Measurements from ENCODE around the gene METTL15.
"Not testable (repeated sequence)": the region's sequence is repeated elsewhere in the genome, so short reads cannot be mapped to it uniquely, and the experiment has no call there.

METTL15 gene

DNA sequence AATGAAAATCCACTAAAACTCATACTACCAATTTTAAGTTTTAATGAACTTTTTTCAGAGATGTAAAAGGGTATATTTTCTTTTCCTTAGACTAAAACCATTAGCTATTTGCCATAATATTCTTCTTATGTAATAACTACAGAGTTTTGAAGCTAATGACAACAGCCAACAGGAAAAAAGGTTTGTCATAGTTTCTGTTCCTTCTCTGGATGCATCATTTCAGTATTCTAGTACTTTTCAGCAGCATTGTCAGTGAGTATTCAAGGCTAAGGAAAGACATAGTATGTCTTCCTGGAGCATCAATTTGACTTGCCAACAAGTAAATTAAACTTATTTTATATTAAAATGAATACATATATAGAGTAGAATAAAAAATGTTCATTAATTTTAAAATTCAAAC, 166.0 kb downstream of the METTL15 start:
- 0 out of 22 replicates have a peak, but pooled peaks cover 0 to 4% (median 0%) of the 10 kb centered on the region in 11 experiments for H3K9me3 ChIP-seq (replicated peaks in 1 of 11)
- H3K36me3 ChIP-seq, result no peaks in the 10 kb centered on the region; a peak in 1 of 22 replicates
- no peaks in the 10 kb centered on the region for H3K27me3 ChIP-seq
- H4K20me1 ChIP-seq, result no peaks in the 10 kb centered on the region; a peak in 1 of 22 replicates
- H3K4me1 ChIP-seq, result peaks cover 0 to 8% (median 0%) of the 10 kb centered on the region in 10 experiments; a peak in 2 of 20 replicates
- H3K27ac ChIP-seq, result no peak overlapping the region
- H3K9ac ChIP-seq, result no peak overlapping the region
- no peak for TF ChIP-seq Cebpa-rat (IDR thresholded peaks at IDR 0.05)
- H3K4me3 ChIP-seq, result no peak overlapping the region
- H3K4me2 ChIP-seq, result no peak overlapping the region

DNA sequence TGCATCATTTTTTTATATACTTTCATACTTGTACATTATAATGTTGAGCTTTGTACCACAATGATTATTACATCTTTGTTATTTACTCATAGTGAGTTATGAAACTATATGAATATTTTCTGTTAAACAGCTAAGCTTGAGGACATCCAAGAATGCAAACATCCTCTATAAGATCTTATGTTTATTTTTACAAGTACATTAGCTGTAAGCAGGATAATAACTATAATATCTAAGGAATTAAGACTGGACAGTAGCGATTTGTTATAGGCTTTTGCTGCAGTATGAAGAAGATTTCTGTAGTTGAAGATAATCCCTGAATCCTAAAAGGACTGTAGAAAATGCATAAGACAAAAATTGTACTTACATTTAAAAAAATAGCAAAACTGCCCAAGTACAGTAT, 176.0 kb downstream of the METTL15 start:
- Histone ChIP-seq H3K4me2 (no peak overlapping the region), H3K9ac (no peak overlapping the region), H3K9me3 (replicated peaks in 1 of 11) (no peaks in the 10 kb centered on the region), H4K20me1 (no peaks in the 10 kb centered on the region), H3K27ac (no peak overlapping the region), H3K4me1 (no peaks in the 10 kb centered on the region), H3K27me3 (no peaks in the 10 kb centered on the region), H3K36me3 (no peaks in the 10 kb centered on the region), H3K4me3 (no peak overlapping the region)
- TF ChIP-seq Cebpa-rat (IDR thresholded peaks at IDR 0.05), result no peak

DNA sequence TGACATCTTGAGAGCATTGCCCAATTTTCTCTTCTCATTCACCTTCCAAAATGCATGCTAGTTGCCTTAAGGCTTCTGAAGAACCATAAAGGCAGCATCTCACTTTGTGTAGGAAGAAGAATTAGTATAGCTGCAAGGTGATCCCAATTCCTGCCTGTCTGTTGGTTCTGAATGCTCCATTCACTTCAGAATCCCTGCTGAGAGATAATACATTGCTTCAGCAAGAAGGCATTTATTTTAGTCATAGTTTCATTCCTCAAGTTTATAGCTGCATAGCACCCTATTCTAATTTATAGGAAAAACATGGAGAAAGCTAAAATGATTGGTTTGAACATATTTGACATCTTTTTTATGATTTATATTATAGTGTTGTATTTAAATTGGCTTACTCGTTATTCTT, 181.3 kb downstream of the METTL15 start:
- TF ChIP-seq Cebpa-rat (IDR thresholded peaks at IDR 0.05), result no peak

DNA sequence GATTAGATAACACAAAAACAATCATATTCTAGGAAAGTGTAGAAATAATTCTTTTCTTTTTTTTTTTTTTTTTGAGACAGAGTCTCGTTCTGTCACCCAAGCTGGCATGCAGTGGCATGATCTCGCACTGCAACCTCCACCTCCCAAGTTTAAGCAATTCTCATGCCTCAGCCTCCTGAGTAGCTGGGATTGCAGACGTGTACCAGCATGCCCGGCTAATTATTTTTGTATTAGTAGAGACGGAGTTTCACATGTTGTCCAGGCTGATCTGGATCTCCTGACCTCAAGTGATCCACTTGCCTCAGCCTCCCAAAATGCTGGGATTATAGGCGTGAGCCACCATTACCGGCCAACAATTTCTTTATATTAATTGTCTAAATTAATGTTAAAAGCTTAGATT, 182.8 kb downstream of the METTL15 start:
- H3K27ac ChIP-seq; H3K27me3 ChIP-seq; H3K9ac ChIP-seq; H4K20me1 ChIP-seq; H3K36me3 ChIP-seq; H3K9me3 ChIP-seq (replicated peaks in 1 of 11); H3K4me3 ChIP-seq; H3K4me2 ChIP-seq; H3K4me1 ChIP-seq: not testable (repeated sequence)

More for the DNA sequence above, 181.3 kb downstream of the METTL15 start:
- H3K27me3 ChIP-seq, result no peaks in the 10 kb centered on the region
- H3K4me2 ChIP-seq, result no peak overlapping the region
- H4K20me1 ChIP-seq, result no peaks in the 10 kb centered on the region
- no peak overlapping the region for H3K27ac ChIP-seq
- H3K4me3 ChIP-seq, result no peak overlapping the region
- no peaks in the 10 kb centered on the region for H3K9me3 ChIP-seq (replicated peaks in 1 of 11)
- H3K36me3 ChIP-seq, result peaks cover 0 to 9% (median 0%) of the 10 kb centered on the region in 11 experiments; a peak in 4 of 22 replicates
- no peak overlapping the region for H3K9ac ChIP-seq
- no peaks in the 10 kb centered on the region for H3K4me1 ChIP-seq

DNA sequence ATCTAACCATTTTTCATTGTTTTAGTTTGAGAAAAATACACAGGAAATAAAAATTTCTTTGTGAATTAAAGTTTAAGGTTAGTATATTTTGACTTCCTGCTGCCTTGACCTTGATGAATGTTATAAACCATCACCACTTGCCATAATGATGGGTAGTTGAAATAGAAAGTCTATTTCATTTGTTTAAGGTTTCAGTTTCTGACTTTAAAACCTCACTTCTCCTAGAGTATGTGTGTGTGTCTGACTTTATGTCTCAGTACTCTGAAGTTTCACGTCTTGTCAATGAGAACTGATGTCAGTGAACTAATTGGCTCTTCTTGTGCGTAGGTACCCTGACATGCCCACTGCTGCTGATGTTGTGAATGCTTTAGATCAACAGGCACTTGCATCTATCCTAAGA, 188.2 kb downstream of the METTL15 start:
- TF ChIP-seq Cebpa-rat (IDR thresholded peaks at IDR 0.05), result no peak
- Histone ChIP-seq H3K4me2 (no peak overlapping the region), H4K20me1 (no peaks in the 10 kb centered on the region), H3K4me3 (no peak overlapping the region), H3K27ac (no peak overlapping the region), H3K36me3 (peaks cover 0 to 40% (median 12%) of the 10 kb centered on the region in 11 experiments; a peak in 14 of 22 replicates), H3K27me3 (no peaks in the 10 kb centered on the region), H3K9ac (no peak overlapping the region), H3K4me1 (no peaks in the 10 kb centered on the region), H3K9me3 (replicated peaks in 1 of 11) (no peaks in the 10 kb centered on the region)

DNA sequence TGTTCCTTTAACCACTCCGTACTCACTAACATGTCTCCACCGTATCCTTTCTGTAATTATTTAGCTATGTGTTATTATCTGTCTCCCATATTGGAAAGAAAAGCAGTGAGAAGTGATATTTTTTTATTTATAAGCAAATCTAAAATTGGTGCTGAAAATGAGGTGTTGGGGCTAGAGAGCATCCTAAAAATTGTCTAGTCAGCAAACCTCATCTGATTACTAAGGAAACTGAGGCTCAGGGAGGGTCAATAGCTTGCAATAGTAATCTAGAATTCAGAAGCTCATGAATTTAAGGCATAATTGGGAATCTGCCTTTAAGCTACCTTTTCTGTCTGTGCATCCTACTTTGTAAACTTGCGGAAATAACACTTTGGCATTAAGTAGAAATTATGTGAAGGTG, 190.0 kb downstream of the METTL15 start:
- TF ChIP-seq Cebpa-rat (IDR thresholded peaks at IDR 0.05), result no peak
- peaks cover 0 to 42% (median 16%) of the 10 kb centered on the region in 11 experiments; a peak in 16 of 22 replicates for H3K36me3 ChIP-seq

DNA sequence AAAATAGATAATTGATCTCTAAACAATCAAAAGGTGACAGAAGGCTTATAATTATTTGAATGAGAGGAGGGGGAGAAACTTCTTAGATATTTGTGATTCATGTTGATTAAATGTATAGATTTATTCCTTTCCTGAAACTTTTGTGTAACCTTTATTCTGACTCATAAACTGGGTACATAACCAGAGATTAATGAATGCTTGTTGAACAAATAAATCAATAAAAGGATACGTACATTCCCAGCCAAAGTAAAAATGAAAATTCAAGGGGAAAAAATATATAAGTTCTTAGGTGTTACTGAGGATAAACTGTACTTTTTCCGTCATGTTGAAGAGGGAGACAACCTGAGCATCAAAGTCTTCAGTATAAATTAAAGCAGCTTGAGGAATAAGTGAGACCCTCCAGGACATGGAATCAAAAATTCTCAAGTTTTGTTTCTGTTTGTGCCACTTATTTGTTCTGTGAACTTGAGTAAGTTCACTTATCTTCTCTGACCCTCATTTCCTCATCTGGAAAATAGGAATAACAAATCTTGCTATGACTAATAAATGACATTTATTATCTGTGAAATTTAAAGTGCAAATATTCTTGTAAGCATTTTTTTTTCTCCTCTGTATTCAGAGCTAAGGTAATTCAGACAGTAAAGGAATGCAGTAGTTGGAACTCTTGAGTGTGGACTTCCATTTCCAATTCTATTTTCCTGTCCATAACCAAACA, 195.4 kb downstream of the METTL15 start:
- peaks cover 0 to 35% (median 6%) of the 10 kb centered on the region in 11 experiments; a peak in 7 of 22 replicates for H3K36me3 ChIP-seq
- no peaks in the 10 kb centered on the region for H3K9me3 ChIP-seq (replicated peaks in 1 of 11)
- H3K4me3 ChIP-seq, result no peak overlapping the region
- H3K27ac ChIP-seq, result no peak overlapping the region
- H3K27me3 ChIP-seq, result no peaks in the 10 kb centered on the region
- H3K4me1 ChIP-seq, result no peaks in the 10 kb centered on the region
- H4K20me1 ChIP-seq, result no peaks in the 10 kb centered on the region
- TF ChIP-seq Cebpa-rat (IDR thresholded peaks at IDR 0.05), result no peak
- H3K4me2 ChIP-seq, result no peak overlapping the region
- no peak overlapping the region for H3K9ac ChIP-seq

More for the DNA sequence above, 190.0 kb downstream of the METTL15 start:
- no peak overlapping the region for H3K27ac ChIP-seq
- no peaks in the 10 kb centered on the region for H3K9me3 ChIP-seq (replicated peaks in 1 of 11)
- H3K27me3 ChIP-seq, result no peaks in the 10 kb centered on the region
- no peak overlapping the region for H3K4me3 ChIP-seq
- H3K4me1 ChIP-seq, result no peaks in the 10 kb centered on the region
- H4K20me1 ChIP-seq, result no peaks in the 10 kb centered on the region
- H3K9ac ChIP-seq, result no peak overlapping the region
- H3K4me2 ChIP-seq, result no peak overlapping the region

DNA sequence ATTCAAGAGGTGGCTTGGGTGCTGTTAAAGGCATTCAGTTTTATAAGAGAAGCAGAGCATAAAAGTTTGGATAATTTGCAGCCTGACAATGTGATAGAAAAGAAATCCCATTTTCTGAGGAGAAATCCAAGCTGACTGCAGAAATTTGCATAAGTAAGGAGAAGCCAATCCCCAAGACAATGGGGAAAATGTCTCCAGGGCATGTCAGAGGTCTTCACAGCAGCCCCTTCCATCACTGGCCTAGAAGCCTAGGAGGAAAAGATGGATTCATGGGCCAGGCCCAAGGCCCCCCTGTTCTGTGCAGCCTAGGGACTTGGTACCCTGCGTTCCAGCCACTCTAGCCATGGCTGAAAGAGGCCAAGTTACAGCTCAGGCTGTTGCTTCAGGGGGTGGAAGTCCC, 207.3 kb downstream of the METTL15 start:
- no peaks in the 10 kb centered on the region for H4K20me1 ChIP-seq
- 0 out of 22 replicates have a peak, but pooled peaks cover 0 to 5% (median 0%) of the 10 kb centered on the region in 11 experiments for H3K9me3 ChIP-seq (replicated peaks in 1 of 11)
- no peak overlapping the region for H3K4me3 ChIP-seq
- H3K4me1 ChIP-seq, result no peaks in the 10 kb centered on the region
- no peak overlapping the region for H3K9ac ChIP-seq
- TF ChIP-seq Cebpa-rat (IDR thresholded peaks at IDR 0.05), result no peak
- H3K36me3 ChIP-seq, result peaks cover 0 to 24% (median 0%) of the 10 kb centered on the region in 11 experiments; a peak in 4 of 22 replicates
- no peak overlapping the region for H3K27ac ChIP-seq
- H3K27me3 ChIP-seq, result no peaks in the 10 kb centered on the region
- no peak overlapping the region for H3K4me2 ChIP-seq

DNA sequence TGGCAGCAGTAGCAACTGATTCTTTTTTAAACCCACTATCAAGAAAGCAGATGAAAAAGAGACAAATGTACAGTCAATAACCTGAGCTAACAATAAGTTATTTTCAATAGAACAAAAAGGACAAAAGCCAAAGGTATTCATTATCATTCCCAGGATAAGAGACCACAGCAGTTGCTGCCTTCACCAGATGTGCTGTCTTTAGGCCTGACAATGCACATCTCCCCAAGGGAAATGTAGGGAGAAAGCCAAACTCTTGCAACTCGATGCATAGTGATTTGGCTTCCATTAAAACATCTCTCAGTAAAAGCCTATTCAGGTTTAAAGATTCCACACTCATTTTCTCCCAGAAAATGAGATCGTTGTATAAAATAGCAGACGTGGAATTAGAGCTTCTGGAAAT, 210.7 kb downstream of the METTL15 start:
- no peak overlapping the region for H3K4me2 ChIP-seq
- H3K27ac ChIP-seq, result no peak overlapping the region
- peaks cover 0 to 20% (median 0%) of the 10 kb centered on the region in 11 experiments; a peak in 3 of 22 replicates for H3K36me3 ChIP-seq
- 0 out of 22 replicates have a peak, but pooled peaks cover 0 to 5% (median 0%) of the 10 kb centered on the region in 11 experiments for H3K9me3 ChIP-seq (replicated peaks in 1 of 11)
- TF ChIP-seq Cebpa-rat (IDR thresholded peaks at IDR 0.05), result no peak
- H3K9ac ChIP-seq, result no peak overlapping the region
- H4K20me1 ChIP-seq, result no peaks in the 10 kb centered on the region
- H3K4me1 ChIP-seq, result no peaks in the 10 kb centered on the region
- no peak overlapping the region for H3K4me3 ChIP-seq
- H3K27me3 ChIP-seq, result no peaks in the 10 kb centered on the region

DNA sequence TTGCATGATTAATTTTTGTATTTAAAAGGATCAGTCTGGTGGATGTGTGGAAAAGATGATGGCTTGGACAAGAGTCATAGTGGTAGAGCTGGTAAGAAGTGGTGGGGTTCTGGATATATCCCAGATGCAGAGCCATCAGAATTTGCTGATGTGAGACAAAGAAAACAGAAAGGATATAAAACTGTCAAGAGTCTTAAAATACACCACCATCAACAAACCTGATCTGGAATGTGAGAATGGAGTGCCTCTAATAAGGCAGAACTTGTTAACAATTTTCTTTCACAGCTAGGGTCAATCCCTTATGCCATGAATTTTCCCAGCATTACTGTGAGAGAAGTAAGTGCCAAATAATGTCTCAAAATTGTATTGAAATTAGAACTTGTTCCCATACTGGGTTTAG, 215.4 kb downstream of the METTL15 start:
- Histone ChIP-seq H3K9me3 (replicated peaks in 1 of 11) (no peaks in the 10 kb centered on the region), H3K36me3 (no peaks in the 10 kb centered on the region; a peak in 1 of 22 replicates), H3K4me2 (no peak overlapping the region), H3K27me3 (no peaks in the 10 kb centered on the region), H3K9ac (no peak overlapping the region), H3K27ac (no peak overlapping the region), H4K20me1 (no peaks in the 10 kb centered on the region), H3K4me3 (no peak overlapping the region), H3K4me1 (peaks cover 0 to 4% (median 0%) of the 10 kb centered on the region in 10 experiments; a peak in 1 of 20 replicates)
- TF ChIP-seq Cebpa-rat (IDR thresholded peaks at IDR 0.05), result no peak

DNA sequence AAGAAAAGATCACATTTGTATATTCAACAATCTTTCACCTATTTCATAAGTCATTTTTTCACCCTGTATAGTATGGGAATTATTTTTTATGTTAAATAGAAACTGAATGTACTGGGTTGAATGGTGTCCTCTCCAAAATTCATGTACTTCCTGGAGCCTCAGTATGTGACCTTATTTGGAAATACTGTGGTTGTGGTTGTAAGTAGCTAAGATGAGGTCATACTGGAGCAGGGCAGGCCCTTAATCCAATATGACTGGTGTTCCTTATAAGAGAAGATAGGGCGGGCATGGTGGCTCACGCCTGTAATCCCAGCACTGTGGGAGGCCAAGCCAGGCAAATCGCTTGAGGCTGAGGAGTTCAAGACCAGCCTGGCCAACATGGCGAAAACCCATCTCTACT, 224.2 kb downstream of the METTL15 start:
- not testable (repeated sequence) for H3K9ac ChIP-seq; H3K36me3 ChIP-seq; H3K27ac ChIP-seq; H4K20me1 ChIP-seq; H3K27me3 ChIP-seq; H3K4me3 ChIP-seq; H3K4me1 ChIP-seq; H3K4me2 ChIP-seq; H3K9me3 ChIP-seq (replicated peaks in 1 of 11)

Measured in BLaER1 treated with 17β-estradiol and CSF1 and Interleukin-3, amounts not matched to agents 10 nM and 100 nM (cell line).